Activated CD4-positive, alpha-beta T cell treated with anti-CD3 and anti-CD28 coated beads for 24 hours (primary cell): Measurements from ENCODE around the gene CHD9NB.
"Not testable (repeated sequence)": the region's sequence is repeated elsewhere in the genome, so short reads cannot be mapped to it uniquely, and the experiment has no call there.

ENCODE experiments used
- DNase-seq, 2 donors: peaks; one replicate each; pipeline ENCODE4 v3.0.0-alpha.2; 2020; ENCODE audit warnings: low read depth in 2 of 2

The CHD9NB gene

GRCh38 chr16:53057658-53058057 lies 5.0 kb upstream of the CHD9NB start:
- no peak for DNase-seq

DNA sequence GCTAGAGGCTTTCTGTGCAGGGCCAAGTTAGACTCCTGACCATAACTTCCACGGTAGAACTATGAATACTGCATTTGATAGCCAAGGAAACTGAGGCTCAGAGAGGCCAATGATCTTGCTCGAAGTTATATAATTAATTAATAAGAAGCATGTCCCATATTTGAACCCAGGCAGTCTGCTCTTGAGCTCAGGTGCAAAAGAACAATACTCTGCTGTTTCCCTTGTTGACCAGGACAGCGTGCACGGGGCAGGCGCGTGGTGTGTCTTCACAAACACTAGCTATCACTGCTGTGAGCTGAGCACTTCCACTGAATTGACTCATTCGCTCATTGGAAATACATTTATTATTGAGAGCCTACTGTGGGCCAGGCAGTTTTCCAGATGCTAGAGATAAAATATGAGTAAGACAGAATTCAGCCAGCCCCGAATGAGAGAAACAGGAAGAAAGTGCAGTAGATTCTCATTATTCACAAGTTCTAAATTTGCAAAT lies 3.7 kb upstream of the CHD9NB start:
- DNase-seq: no peak

- no peak for DNase-seq
These were observed 3.1 kb upstream of the CHD9NB start for GRCh38 chr16:53055541-53056391.

- DNase-seq: peak; percentile 52 to 53
These were observed 2.2 kb upstream of the CHD9NB start, which contains the start of gene CHD9 for GRCh38 chr16:53054670-53055485. CHD9 (plus strand) TSS chr16:53054991; CDS start chr16:53156090, 101,099 bp downstream.

GRCh38 chr16:53053967-53054669 lies 1.4 kb upstream of the CHD9NB start:
- DNase-seq: no peak

DNA sequence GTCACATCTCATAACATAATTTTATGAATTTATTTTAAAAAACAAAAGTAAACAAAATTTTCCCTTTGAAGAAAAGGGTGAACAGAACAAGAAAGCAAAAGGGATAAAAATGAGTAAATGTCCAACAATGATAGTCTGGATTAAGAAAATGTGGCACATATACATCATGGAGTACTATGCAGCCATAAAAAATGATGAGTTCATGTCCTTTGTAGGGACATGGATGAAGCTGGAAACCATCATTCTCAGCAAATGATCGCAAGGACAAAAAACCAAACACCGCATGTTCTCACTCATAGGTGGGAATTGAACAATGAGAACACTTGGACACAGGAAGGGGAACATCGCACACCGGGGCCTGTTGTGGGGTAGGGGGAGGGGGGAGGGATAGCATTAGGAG lies 1.4 kb downstream of the CHD9NB start:
- DNase-seq: not testable (repeated sequence)

DNA sequence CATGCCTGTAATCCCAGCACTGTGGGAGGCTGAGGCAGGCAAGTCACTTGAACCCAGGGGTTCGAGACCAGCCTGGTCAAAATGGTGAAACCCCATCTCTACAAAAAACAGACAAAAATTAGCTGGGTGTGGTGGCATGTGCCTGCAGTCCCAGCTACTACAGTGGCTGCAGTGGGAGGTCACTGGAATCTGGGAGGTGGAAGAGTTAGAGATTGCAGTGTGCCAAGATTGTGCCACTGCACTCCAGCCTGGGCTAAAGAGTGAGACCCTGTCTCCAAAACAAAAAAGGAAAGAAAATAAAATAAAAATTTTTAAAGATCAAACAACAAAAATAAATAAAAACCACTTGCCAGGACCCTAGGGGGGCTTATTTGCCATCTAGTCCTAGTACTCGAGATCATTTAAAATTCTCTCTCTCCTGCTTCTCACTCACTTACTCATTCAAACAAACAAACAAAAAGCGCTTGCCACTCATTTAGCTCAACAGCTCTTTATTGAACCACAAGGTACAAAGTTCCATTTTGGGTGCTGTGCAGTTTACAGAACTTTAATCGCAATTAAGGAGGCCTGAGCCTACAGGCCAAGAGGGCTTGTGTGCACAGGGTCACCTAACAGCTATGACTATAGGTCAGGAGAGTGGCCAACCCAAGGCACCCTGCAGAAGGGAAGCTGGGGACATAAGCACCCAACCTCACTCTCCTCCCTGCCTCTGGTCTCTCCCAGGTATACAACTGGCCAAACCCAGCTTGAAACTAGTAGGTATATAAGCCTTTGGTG lies 4.4 kb downstream of the CHD9NB start:
- DNase-seq: no peak

GRCh38 chr16:53047515-53047914 lies 5.2 kb downstream of the CHD9NB start:
- DNase-seq: not testable (repeated sequence)

DNA sequence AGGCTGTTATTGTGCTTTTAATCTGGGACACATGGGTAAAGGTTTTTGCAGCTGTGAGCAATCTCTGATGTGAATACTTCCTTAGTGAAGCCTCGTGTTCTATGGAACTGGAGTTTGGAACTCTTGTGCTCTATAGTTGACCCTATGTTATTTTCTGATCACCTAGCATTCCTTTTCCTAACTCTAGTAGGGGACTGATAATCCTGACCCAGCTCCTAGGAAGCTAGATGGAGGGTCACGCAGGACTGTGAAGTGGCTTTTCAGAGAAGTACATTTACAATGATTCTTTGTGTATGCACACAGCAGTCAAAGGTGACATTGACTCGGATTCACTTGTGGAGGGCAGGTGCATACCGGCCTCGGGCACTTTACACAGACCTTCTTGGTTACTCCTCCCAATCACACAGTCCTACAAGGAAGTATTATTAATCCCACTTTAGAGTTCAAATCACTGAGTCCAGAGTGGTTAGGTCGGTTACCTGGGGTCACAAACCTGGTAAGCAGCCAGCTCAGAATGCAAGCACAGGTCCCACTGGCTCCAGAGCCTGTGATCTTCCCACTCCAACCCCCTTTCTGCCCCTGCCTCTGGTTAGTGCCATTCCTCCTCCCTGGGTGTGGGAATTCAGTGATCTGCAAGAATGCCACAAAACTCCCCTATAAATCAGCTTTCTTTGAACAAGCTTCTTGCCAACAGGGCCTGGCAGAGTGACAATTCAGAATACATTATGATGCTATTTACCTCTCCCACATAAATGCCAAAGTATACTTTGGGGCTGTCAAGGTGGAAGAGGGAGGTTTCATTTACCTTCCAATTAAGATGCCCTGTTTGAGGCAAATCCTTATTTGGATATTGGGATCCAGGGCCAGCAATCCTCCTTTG lies 7.1 kb downstream of the CHD9NB start:
- no peak for DNase-seq

- no peak for DNase-seq
These were observed 8.6 kb downstream of the CHD9NB start for GRCh38 chr16:53043986-53044601.

DNA sequence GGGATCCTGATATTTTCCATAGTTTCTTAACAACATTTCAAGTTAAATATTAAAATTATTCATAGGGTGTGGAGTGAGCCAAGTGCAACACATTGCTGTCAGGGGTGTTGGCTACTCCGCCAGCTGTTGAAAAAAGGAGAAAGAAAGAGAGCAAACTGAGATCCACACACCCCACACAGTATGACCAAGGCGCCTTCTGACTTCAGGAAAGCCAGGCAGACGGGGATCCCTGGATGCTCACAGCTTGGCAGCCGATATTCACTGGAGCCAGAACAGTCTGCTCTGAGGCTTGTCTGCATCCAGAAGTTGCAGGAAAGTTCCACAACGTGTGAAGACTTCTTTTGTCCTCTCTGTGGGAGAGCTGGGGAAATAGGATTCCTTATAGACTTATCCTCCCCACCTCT lies 9.3 kb downstream of the CHD9NB start:
- no peak for DNase-seq

GRCh38 chr16:53042235-53042701 lies 10.4 kb downstream of the CHD9NB start:
- no peak for DNase-seq

DNA sequence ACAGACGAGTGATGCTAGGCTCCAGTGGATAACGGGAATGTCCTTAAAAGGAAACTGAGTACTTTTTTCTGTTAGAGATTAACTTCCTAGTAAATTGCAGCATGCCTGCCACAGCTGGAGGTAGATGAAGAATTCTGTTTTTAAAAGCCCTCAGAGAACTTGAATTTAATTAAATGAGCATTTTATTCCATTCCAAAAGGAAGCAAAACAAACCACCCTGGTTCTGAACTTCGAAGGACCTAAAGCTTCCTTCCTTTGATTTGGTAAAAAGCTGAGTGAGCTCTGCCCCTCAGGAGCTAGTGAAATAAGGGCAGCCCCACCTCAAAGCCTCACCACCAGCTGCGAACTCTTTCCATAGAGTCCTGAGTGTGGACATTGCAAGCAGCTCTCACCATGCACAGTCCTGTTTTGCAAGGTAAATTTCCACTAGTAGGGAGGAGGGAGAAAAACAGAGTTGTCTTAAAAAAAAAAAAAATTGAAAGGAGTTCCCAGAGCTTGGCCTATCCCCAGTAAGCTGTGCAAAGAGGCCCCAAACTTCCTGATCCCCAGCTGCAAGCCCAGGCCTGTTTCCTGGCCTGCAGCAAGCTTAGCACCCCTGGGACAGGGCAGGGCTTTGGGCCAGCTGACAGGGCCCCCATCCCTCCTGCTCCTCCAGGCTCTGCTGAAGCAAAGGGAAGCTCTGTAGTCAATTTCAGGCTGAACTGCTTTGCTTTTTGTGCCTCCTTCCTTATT lies 11.2 kb downstream of the CHD9NB start:
- DNase-seq: no peak

DNA sequence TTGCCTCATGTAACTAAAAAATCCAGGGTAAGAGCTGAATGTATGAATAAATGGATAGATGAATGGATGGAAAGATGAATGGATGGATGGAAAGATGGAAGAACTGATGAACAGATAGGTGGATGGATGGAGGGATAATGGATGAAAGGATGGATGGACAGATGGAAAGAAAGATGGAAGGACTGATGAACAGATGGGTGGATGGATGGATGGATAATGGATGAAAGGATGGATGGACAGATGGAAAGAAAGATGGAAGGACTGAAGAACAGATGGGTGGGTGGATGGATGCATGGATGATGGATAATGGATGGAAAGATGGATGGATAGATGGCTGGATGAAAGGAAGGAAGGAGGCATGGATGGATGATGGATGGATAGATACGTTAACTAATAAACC lies 11.9 kb downstream of the CHD9NB start:
- DNase-seq: no peak

DNA sequence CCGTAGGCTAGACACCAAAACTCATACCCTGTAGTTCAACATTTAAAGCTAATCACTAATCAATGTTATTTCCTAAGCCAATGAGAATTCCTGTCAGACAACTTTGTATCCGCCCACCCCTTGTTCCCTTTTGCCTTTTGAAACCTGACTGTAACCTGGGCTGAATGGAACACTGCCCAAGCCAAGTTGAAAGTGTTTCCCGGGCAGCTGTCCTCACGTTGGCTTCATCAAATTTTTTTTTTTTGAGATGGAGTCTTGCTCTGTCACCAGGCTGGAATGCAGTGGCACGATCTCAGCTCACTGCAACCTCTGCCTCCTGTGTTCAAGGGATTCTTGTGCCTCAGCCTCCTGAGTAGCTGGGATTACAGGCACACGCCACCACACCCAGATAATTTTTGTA lies 16.0 kb downstream of the CHD9NB start:
- DNase-seq: not testable (repeated sequence)

DNA sequence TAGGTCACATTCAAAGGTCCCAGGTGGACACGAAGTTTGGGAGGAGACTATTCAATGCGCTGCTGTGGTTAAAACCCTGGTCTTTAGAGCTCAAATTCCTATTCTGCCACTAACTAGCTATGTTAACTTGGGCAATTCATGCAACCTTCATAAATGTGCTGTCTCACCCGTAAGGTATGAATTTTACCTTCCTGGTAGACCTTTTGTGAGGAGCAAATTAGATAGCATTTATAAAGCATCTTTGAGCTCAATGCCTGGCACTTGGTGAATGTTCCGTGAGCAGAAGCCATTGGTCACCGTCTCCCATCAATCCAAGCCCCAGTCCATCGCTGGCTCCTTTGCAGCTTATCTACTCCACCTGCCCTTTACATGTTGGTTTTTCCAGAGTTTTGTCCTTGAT lies 16.6 kb downstream of the CHD9NB start:
- DNase-seq: no peak

DNA sequence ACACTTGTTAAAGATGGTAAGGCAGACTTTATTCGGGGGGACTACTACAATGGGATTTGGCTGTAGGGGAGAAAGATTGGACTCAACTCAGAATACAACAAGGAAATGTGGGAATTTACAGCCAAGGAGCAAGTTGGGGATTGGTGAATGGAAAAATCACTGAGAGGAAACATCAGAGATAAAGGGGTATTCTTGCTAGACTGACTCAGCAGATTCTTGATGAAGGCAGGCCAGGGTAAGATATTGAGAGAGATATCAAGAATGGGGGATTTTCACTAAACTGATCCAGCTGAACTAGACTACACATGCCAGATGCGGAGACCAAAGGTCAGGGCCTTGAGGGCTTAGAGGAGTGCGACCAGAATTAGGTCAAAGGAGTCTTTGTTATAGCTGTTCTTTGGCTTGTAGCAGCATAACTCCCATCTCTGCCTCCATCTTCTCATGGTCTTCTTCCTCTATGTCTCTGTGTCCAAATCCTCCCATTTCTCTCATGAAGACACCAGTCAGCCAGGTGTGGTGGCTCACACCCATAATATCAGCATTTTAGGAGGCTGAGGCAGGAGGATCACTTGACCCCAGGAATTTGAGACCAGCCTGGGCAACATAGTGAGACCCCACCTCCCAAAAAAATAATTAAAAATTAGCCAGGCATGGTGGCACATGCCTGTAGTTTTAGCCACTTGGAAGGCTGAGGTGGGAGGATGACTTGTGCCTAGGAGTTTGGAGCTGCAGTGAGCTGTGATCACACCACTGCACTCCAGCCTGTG lies 17.3 kb downstream of the CHD9NB start:
- no peak for DNase-seq

DNA sequence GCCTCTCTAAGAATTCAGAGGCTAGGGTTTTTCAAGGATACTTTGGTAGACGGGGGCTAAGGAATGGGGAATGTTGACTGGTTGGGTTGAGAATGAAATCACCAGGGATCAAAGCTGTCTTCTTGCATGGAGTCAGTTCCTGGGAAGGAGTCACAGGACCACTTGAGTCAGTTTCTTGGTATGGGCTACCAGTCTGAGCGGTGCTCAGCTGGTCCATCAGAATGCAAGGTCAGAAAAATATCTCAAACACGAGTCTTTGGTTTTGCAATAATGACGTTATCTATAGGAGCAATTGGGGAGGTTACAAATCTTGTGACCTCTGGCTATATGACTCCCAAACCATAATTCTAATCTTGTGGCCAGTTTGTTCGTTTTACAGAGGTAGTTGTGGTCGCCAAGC lies 18.4 kb downstream of the CHD9NB start:
- DNase-seq: no peak
